H9 (cell line): ENCODE data around the gene RIBC1. TPM values are rescaled to one million over a fixed set of nuclear protein-coding genes. Genes with fewer than 3 reads are reported as not detected.

Experiments used
- DNase-seq: peaks from one replicate; pipeline ENCODE4 v3.0.0-alpha.2; 2017
- H2AFZ ChIP-seq: one replicate; pipeline ENCODE4 v1.6.1; 2013; ENCODE audit warnings: mild to moderate bottlenecking, low read length, control low read depth, moderate library complexity
- H2AK5ac ChIP-seq: 2 replicates; pipeline ENCODE4 v1.6.1; 2013; ENCODE audit warnings: low read length, control low read depth, mixed read lengths; ENCODE audit not compliant: insufficient read length
- H2BK120ac ChIP-seq: one replicate; pipeline ENCODE4 v1.6.1; 2013; ENCODE audit warnings: low read depth, mild to moderate bottlenecking, low read length, control low read depth, inconsistent platforms; ENCODE audit not compliant: poor library complexity, severe bottlenecking
- H2BK12ac ChIP-seq: 2 replicates; pipeline ENCODE4 v1.6.1; 2013; ENCODE audit warnings: low read length, control low read depth, mixed read lengths, low read depth; ENCODE audit not compliant: insufficient read length
- H2BK15ac ChIP-seq: 2 replicates; pipeline ENCODE4 v1.6.1; 2013; ENCODE audit warnings: low read depth, low read length, control low read depth
- H2BK20ac ChIP-seq: one replicate; pipeline ENCODE4 v1.6.1; 2013; ENCODE audit warnings: low read depth, mild to moderate bottlenecking, low read length, control low read depth, inconsistent platforms; ENCODE audit not compliant: poor library complexity, severe bottlenecking
- H2BK5ac ChIP-seq: 2 replicates; pipeline ENCODE4 v1.6.1; 2013; ENCODE audit warnings: low read length, control low read depth, mixed read lengths; ENCODE audit not compliant: insufficient read length
- H3K14ac ChIP-seq: 2 replicates; pipeline ENCODE4 v1.6.1; 2013; ENCODE audit warnings: low read length, control low read depth; ENCODE audit not compliant: insufficient read depth
- H3K18ac ChIP-seq: 2 replicates; pipeline ENCODE4 v1.6.1; 2013; ENCODE audit warnings: low read depth, mild to moderate bottlenecking, mixed read lengths, low read length, control low read depth; ENCODE audit not compliant: insufficient read length
- H3K23ac ChIP-seq: 2 replicates; pipeline ENCODE4 v1.6.1; 2013; ENCODE audit warnings: low read length, control low read depth, mixed read lengths, low read depth; ENCODE audit not compliant: insufficient read length
- H3K23me2 ChIP-seq: 2 replicates; pipeline ENCODE4 v1.6.1; 2013; ENCODE audit warnings: low read depth, mild to moderate bottlenecking, mixed read lengths, low read length, control low read depth; ENCODE audit not compliant: insufficient read length, poor library complexity, severe bottlenecking
- H3K27ac ChIP-seq: 2 replicates; pipeline ENCODE4 v1.5.1; 2013; ENCODE audit warnings: low read length, control low read depth, mixed read lengths, low read depth; ENCODE audit not compliant: insufficient read length
- H3K27me3 ChIP-seq: 2 replicates; pipeline ENCODE4 v1.6.1; 2013; ENCODE audit warnings: low read length, control low read depth, inconsistent platforms; ENCODE audit not compliant: insufficient read depth
- H3K4ac ChIP-seq: 2 replicates; pipeline ENCODE4 v1.6.1; 2013; ENCODE audit warnings: low read depth, mild to moderate bottlenecking, control low read depth, inconsistent platforms, low read length, moderate library complexity
- H3K4me1 ChIP-seq: 2 replicates; pipeline ENCODE4 v1.6.1; 2013; ENCODE audit warnings: low read length, control low read depth, inconsistent platforms; ENCODE audit not compliant: insufficient read depth
- H3K4me2 ChIP-seq: 2 replicates; pipeline ENCODE4 v1.6.1; 2013; ENCODE audit warnings: low read length, control low read depth, mixed read lengths; ENCODE audit not compliant: insufficient read length, insufficient read depth
- H3K56ac ChIP-seq: 2 replicates; pipeline ENCODE4 v1.6.1; 2013; ENCODE audit warnings: low read depth, mild to moderate bottlenecking, mixed read lengths, low read length, control low read depth; ENCODE audit not compliant: insufficient read length
- H3K79me1 ChIP-seq: 2 replicates; pipeline ENCODE4 v1.6.1; 2013; ENCODE audit warnings: low read depth, mild to moderate bottlenecking, moderate library complexity, low read length, control low read depth, inconsistent platforms; ENCODE audit not compliant: insufficient read depth, poor library complexity, severe bottlenecking
- H3K79me2 ChIP-seq: 2 replicates; pipeline ENCODE4 v1.6.1; 2013; ENCODE audit warnings: low read length, control low read depth, inconsistent platforms; ENCODE audit not compliant: insufficient read depth
- H3K9ac ChIP-seq: 2 replicates; pipeline ENCODE4 v1.6.1; 2013; ENCODE audit warnings: low read length, control low read depth, mixed read lengths; ENCODE audit not compliant: insufficient read length; ENCODE audit errors: extremely low read depth
- H3K9me3 ChIP-seq: one replicate; pipeline ENCODE4 v1.6.1; 2013; ENCODE audit warnings: low read depth, low read length, inconsistent platforms; ENCODE audit not compliant: control insufficient read depth
- H3T11ph ChIP-seq: one replicate; pipeline ENCODE4 v1.6.1; 2013; ENCODE audit warnings: mild to moderate bottlenecking, low read length, control low read depth, inconsistent platforms
- H4K20me1 ChIP-seq: one replicate; pipeline ENCODE4 v1.6.1; 2013; ENCODE audit not compliant: control insufficient read depth, insufficient read length, insufficient read depth
- H4K5ac ChIP-seq: 2 replicates; pipeline ENCODE4 v1.6.1; 2013; ENCODE audit warnings: low read depth, mild to moderate bottlenecking, mixed read lengths, low read length, control low read depth; ENCODE audit not compliant: insufficient read length
- H4K8ac ChIP-seq: replicated peaks from 2 replicates; pipeline ENCODE4 v1.6.1; 2013; ENCODE audit warnings: low read length, control low read depth, mixed read lengths, low read depth; ENCODE audit not compliant: insufficient read length
- H4K91ac ChIP-seq: 2 replicates; pipeline ENCODE4 v1.6.1; 2013; ENCODE audit warnings: low read depth, mild to moderate bottlenecking, moderate library complexity, mixed read lengths, low read length, control low read depth; ENCODE audit not compliant: insufficient read length
- H3K27ac Mint-ChIP-seq, 3 experiments: 2 replicates in 2 of 3; 3 replicates in 1 of 3; pipeline ENCODE4 v1.8.0; 2020 to 2021; ENCODE audit warnings: mixed read lengths in 3 of 3, mild to moderate bottlenecking in 1 of 3, moderate library complexity in 1 of 3
- H3K27me3 Mint-ChIP-seq: 2 replicates; pipeline ENCODE4 v1.8.0; 2021; ENCODE audit warnings: low read depth, mild to moderate bottlenecking, moderate library complexity, mixed read lengths
- H3K36me3 Mint-ChIP-seq, 3 experiments: 2 replicates in 2 of 3; 3 replicates in 1 of 3; pipeline ENCODE4 v1.8.0; 2020 to 2021; ENCODE audit warnings: low read depth in 3 of 3, mixed read lengths in 3 of 3; ENCODE audit not compliant: insufficient read depth in 1 of 3
- H3K4me1 Mint-ChIP-seq, 2 experiments: 2 replicates each; pipeline ENCODE4 v1.8.0; 2020; ENCODE audit warnings: mixed read lengths in 2 of 2
- H3K4me3 Mint-ChIP-seq, 2 experiments: 2 replicates in 1 of 2; 3 replicates in 1 of 2; pipeline ENCODE4 v1.8.0; 2020 to 2021; ENCODE audit warnings: mild to moderate bottlenecking in 2 of 2, mixed read lengths in 2 of 2, moderate library complexity in 1 of 2
- H3K9me3 Mint-ChIP-seq, 2 experiments: 2 replicates in 1 of 2; 3 replicates in 1 of 2; pipeline ENCODE4 v1.8.0; 2020; ENCODE audit warnings: mild to moderate bottlenecking in 2 of 2, mixed read lengths in 2 of 2, moderate library complexity in 1 of 2
- CTCF ChIP-seq: fragments of 200-600 bp; sonication (generic); conservative IDR thresholded peaks from 3 replicates; pipeline ENCODE4 v1.8.0; 2021; ENCODE audit warnings: antibody characterized with exemption, mild to moderate bottlenecking
- WGBS: extraction: QIAGEN DNeasy Blood & Tissue Kit; methylation state at CpG from one replicate; pipeline ENCODE4 v1.1.7; 2013; ENCODE audit warnings: missing lambda C conversion rate, low lambda C conversion rate, mixed read lengths; ENCODE audit not compliant: insufficient read length; ENCODE audit errors: extremely low coverage; 5-methylcytosine and 5-hydroxymethylcytosine counted together
- total RNA-seq: library from RNA; stranded (reverse); gene quantifications from 2 replicates; pipeline ENCODE4 v1.2.1, GENCODE V29; 2021

Gene RIBC1
- total RNA-seq, 1 experiment from 2014 or later = 1.2 TPM

GRCh38 chrX:53474707-53475106, 52.0 kb downstream of the RIBC1 start:
- Histone ChIP-seq H2AFZ (no peak overlapping the region), H2BK5ac (no peak overlapping the region), H2BK12ac (no peak overlapping the region), H3K4me2 (no peak overlapping the region), H2BK20ac (no peak overlapping the region), H4K20me1 (no peaks in the 10 kb centered on the region), H4K8ac (no peak overlapping the region), H4K91ac (no peak overlapping the region), H3T11ph (no peak overlapping the region), H3K79me1 (no peaks in the 10 kb centered on the region), H2BK120ac (no peak overlapping the region), H3K23me2 (no peaks in the 10 kb centered on the region), H3K18ac (no peak overlapping the region), H3K9ac (no peak overlapping the region), H3K14ac (no peak overlapping the region), H4K5ac (no peak overlapping the region), H2AK5ac (no peak overlapping the region), H3K4ac (no peak overlapping the region), H2BK15ac (no peak overlapping the region), H3K27me3 (0 out of 2 replicates have a peak, but pooled peaks cover 2% of the 10 kb centered on the region), H3K27ac (no peak overlapping the region), H3K56ac (no peak overlapping the region), H3K4me1 (no peaks in the 10 kb centered on the region), H3K79me2 (no peaks in the 10 kb centered on the region), H3K23ac (no peak overlapping the region), H3K9me3 (peaks cover 32% of the 10 kb centered on the region)
- Mint-ChIP-seq H3K9me3 (peaks cover 79 to 80% of the 10 kb centered on the region in 2 experiments), H3K4me1 (no peaks in the 10 kb centered on the region), H3K4me3 (no peak overlapping the region), H3K36me3 (peaks cover 3 to 6% (median 4%) of the 10 kb centered on the region in 3 experiments; a peak in 6 of 7 replicates), H3K27ac (peak overlapping the region in 1 of 3 experiments; percentile 52; a peak in 1 of 7 replicates), H3K27me3 (peaks cover 30% of the 10 kb centered on the region)
- no CpG with 5 or more reads among the region's 2 CpGs for WGBS
- no peak for TF ChIP-seq CTCF
- DNase-seq = no peak
